ENCODE measurements around the gene PROP1.

DNA sequence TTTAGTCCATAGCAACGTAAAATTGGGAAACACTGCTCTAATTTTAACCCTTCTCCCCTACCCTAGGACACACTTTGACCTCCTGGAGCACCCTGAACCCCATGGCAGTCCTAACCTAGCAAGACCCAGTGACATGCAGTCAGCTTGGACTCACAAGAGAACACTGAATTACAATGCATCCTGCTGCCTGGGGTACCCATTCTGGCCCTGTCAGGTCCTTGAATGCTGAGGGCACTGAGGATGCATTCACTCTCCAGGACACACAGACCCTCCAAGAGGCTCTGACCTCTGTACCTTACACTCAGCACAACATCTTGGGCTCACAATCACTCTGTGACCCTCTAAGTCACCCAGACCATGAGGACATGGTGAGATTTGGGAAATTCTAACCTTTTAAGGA, 1.8 kb upstream of the PROP1 start:
- TF ChIP-seq CTCF (IDR thresholded peaks at IDR 0.05 in 8 of 11, conservative IDR thresholded peaks at IDR 0.05 in 3 of 11) (no peak), POLR2AphosphoS5 (IDR thresholded peaks at IDR 0.05) (no peak), POLR2A (IDR thresholded peaks at IDR 0.05) (no peak)
